Thoracic aorta (tissue), 2 donors: ENCODE results near the gene SLC34A1. TPM values are rescaled to one million over a fixed set of nuclear protein-coding genes. Genes with fewer than 3 reads are reported as not detected.
"Not testable (repeated sequence)": the region's sequence is repeated elsewhere in the genome, so short reads cannot be mapped to it uniquely, and the experiment has no call there.

Source experiments
- ATAC-seq: fragments of 150-250 bp; one replicate; pipeline ENCODE4 v1.8.0; 2017; ENCODE audit warnings: low read depth; ENCODE audit not compliant: insufficient number of reproducible peaks, low FRiP score
- DNase-seq: peaks from one replicate; pipeline ENCODE4 v3.0.0-alpha.2; 2020; ENCODE audit warnings: low spot score
- H3K27ac ChIP-seq, 2 donors: fragments of 200-600 bp; sonication (generic); 1 replicate in 1 of 2; 2 replicates in 1 of 2; pipeline ENCODE4 v1.5.1; 2016; ENCODE audit warnings: mild to moderate bottlenecking in 2 of 2, moderate library complexity in 2 of 2
- H3K27me3 ChIP-seq: fragments of 200-600 bp; sonication (generic); replicated peaks from 2 replicates; pipeline ENCODE4 v1.6.0; 2016; ENCODE audit warnings: mild to moderate bottlenecking; ENCODE audit not compliant: insufficient read depth
- H3K36me3 ChIP-seq: fragments of 200-600 bp; sonication (generic); one replicate; pipeline ENCODE4 v1.5.1; 2016
- H3K4me1 ChIP-seq, 2 donors: fragments of 200-600 bp; sonication (generic); 1 replicate in 1 of 2; 2 replicates in 1 of 2; pipeline versions ENCODE4 v1.5.1 to v1.6.0; 2016; ENCODE audit warnings: low read depth in 2 of 2, mild to moderate bottlenecking in 1 of 2; ENCODE audit not compliant: control insufficient read depth in 1 of 2
- H3K4me3 ChIP-seq: fragments of 200-600 bp; sonication (generic); 2 replicates; pipeline ENCODE4 v1.5.1; 2016; ENCODE audit warnings: mild to moderate bottlenecking
- H3K9me3 ChIP-seq: fragments of 200-600 bp; sonication (generic); 2 replicates; pipeline ENCODE4 v1.5.1; 2016
- total RNA-seq, 2 donors: library from RNA; depleted of rRNA; stranded (reverse); fragments of >200 nt; gene quantifications; one replicate each; pipeline versions ENCODE4 v1.1.0 to v1.2.3, GENCODE V29; 2016
- TF ChIP-seq, protein P1 (sequence below): fragments of 200-600 bp; sonication (generic); IDR thresholded peaks from one replicate; pipeline ENCODE4 v1.5.1; 2019; ENCODE audit warnings: antibody characterized with exemption

The SLC34A1 gene
- total RNA-seq, 2 donors from 2014 or later: not detected

DNA sequence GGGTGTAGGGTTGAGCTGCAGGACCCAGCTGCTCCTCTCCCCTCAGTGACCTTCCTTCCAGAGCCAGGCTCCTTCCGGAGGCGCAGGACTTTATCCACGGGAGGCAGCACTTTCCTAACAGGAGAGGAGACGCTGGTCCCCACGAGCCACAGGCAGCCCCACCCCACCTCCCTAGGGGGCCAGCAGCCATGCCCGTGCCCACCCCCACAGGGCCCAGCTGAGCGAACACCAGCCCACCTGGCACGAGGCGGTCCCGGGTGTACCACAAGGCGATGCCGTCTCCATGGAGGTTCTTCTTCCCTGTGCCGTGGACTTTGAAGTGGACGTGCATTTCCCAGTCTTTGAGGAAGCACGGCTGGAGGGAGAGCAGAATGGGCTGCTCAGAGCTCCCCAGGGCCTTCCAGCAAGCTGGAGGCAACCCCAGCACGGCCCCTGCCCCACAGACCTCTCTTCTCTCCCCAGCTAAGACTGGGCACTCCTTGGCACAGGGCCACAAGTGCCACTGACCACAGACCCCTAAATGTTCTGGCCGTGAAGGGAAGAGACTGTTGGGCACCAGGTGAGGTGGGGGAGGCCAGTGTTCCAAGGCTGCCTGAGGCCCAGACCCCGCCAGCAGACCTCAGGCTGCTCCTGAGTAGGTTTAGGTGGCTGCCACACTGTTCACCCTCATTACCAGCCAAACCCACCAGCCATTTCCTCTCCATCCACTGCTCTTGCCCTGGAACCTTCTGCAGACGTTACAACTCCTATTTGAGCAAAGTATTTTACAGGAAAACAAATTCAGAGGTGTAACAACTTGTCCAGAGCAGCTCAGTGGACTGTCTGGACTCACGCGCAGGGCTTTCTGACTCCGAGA, 45.8 kb upstream of the SLC34A1 start:
- Histone ChIP-seq H3K4me1 (no peaks in the 10 kb centered on the region), H3K4me3 (no peak overlapping the region), H3K36me3 (peaks cover 56% of the 10 kb centered on the region), H3K9me3 (no peaks in the 10 kb centered on the region), H3K27me3 (no peaks in the 10 kb centered on the region), H3K27ac (no peak overlapping the region)
- no peak for DNase-seq
- TF ChIP-seq, protein P1, sequence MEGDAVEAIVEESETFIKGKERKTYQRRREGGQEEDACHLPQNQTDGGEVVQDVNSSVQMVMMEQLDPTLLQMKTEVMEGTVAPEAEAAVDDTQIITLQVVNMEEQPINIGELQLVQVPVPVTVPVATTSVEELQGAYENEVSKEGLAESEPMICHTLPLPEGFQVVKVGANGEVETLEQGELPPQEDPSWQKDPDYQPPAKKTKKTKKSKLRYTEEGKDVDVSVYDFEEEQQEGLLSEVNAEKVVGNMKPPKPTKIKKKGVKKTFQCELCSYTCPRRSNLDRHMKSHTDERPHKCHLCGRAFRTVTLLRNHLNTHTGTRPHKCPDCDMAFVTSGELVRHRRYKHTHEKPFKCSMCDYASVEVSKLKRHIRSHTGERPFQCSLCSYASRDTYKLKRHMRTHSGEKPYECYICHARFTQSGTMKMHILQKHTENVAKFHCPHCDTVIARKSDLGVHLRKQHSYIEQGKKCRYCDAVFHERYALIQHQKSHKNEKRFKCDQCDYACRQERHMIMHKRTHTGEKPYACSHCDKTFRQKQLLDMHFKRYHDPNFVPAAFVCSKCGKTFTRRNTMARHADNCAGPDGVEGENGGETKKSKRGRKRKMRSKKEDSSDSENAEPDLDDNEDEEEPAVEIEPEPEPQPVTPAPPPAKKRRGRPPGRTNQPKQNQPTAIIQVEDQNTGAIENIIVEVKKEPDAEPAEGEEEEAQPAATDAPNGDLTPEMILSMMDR: no peak
- ATAC-seq: no peak

DNA sequence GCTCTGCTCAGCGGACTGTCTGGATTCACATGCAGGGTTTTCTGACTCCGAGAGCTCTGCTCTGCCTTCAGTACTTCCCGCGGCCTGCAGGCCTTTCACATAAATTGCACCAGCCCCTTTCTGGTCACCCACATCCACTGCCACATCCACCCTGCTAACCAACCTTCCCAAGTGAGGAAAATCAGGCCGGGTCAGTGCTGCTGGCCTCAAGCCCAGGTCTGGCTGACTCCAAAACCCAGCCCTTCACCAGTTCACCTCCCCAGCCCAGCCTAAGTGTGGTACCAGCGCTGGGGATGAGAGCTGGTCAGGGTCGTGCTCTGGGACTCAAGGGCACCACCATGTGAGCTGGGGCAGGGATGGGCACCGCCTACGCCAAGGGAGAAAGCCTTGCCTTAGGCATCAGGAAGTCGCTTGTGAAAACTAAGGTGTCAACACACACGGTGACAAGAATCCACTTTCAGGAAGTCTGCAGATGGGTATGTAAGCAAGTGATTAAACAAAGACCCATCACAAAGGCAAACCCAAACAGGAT, 45.1 kb upstream of the SLC34A1 start:
- ATAC-seq: no peak
- TF ChIP-seq, protein P1: no peak
- no peaks in the 10 kb centered on the region for H3K4me1 ChIP-seq
- no peak overlapping the region for H3K27ac ChIP-seq
- H3K9me3 ChIP-seq: no peaks in the 10 kb centered on the region
- DNase-seq: no peak
- H3K27me3 ChIP-seq: no peaks in the 10 kb centered on the region
- H3K4me3 ChIP-seq: no peak overlapping the region
- peaks cover 49% of the 10 kb centered on the region for H3K36me3 ChIP-seq

DNA sequence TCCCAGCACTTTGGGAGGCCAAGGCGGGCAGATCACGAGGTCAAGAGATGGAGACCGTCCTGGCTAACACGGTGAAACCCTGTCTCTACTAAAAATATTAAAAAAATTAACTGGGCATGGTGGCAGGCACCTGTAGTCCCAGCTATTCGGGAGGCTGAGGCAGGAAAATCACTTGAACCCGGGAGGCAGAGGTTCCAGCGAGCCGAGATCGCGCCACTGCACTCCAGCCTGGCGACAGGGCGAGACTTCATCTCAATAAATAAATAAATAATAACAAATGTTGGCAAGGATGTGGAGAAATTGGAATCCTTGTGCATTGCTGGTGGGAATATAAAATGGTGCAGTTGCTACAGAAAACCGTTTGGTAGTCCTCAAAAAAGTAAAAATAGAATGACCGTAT, 41.2 kb upstream of the SLC34A1 start:
- not testable (repeated sequence) for ATAC-seq, DNase-seq, H3K27ac ChIP-seq, H3K9me3 ChIP-seq, H3K27me3 ChIP-seq, H3K4me3 ChIP-seq
- Histone ChIP-seq H3K36me3 (peaks cover 17% of the 10 kb centered on the region), H3K4me1 (peaks cover 2 to 14% of the 10 kb centered on the region in 2 donors)

DNA sequence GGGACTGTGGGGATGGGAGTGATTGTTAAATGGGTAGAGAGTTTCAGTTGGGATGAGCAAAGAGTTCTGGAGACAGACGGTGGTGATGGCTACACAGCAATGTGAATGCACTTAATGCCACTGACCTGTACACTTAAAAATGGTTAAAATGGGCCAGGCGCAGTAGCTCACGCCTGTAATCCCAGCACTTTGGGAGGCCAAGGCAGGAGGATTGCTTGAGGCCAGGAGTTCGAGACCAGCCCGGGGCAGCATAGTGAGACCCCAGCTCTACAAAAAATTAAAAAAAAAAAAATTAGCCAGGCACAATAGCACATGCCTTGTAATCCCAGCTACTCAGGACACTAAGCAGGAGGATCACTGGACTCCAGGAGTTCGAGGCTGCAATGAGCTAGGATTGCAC, 40.5 kb upstream of the SLC34A1 start:
- TF ChIP-seq, protein P1: no peak
- Histone ChIP-seq H3K4me1 (peaks cover 2 to 20% of the 10 kb centered on the region in 2 donors), H3K9me3 (no peaks in the 10 kb centered on the region), H3K27me3 (no peaks in the 10 kb centered on the region), H3K36me3 (peaks cover 14% of the 10 kb centered on the region), H3K4me3 (no peak overlapping the region), H3K27ac (no peak overlapping the region)
- DNase-seq: no peak
- ATAC-seq: no peak

DNA sequence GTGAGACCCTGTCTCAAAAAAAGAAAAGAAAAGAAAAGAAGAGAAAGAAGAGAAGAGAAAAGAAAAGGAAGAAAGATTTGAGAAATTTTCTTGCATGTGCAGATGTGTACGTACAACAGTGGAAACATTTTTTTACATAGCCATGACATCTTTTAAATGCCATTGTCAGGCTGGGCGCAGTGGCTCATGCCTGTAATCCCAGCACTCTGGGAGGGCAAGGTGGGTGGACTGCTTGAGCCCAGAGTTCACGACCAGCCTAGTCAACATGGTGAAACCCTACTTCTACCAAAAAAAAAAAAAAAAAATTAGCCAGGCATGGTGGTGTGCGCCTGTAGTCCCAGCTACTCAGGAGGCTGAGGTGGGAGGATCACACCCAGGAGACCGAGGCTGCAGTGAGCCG, 39.3 kb upstream of the SLC34A1 start:
- no peak overlapping the region for H3K4me3 ChIP-seq
- DNase-seq (no peak), ATAC-seq (no peak)
- no peaks in the 10 kb centered on the region for H3K9me3 ChIP-seq
- H3K36me3 ChIP-seq: peaks cover 14% of the 10 kb centered on the region
- no peaks in the 10 kb centered on the region for H3K27me3 ChIP-seq
- H3K27ac ChIP-seq: no peak overlapping the region
- peaks cover 8 to 31% of the 10 kb centered on the region in 2 donors for H3K4me1 ChIP-seq
- TF ChIP-seq, protein P1: no peak
